Measurements from ENCODE around the gene SGCA. TPM values are rescaled to one million over a fixed set of nuclear protein-coding genes. Genes with fewer than 3 reads are reported as not detected.
A peak's percentile ranks its signal among the peaks of the same experiment; 100 is the strongest.

SGCA gene
- total RNA-seq: 10 to 100 TPM in 1 of 2 donors, 1 to 10 TPM in 1; 8.3 to 18.5 TPM
- 1 to 10 TPM; 3.2 to 7.5 (median 4.8) TPM for polyA plus RNA-seq (ENCODE audit: insufficient read length in 6 of 6)
- long read RNA-seq, donor 1, partial matches to known transcripts: 2,364 of 2,365 reads
- long read RNA-seq, donor 1, other reads (novel, unspliced or antisense): 0 of 2,365 reads
- long read RNA-seq, donor 2, partial matches to known transcripts: 1,396 of 1,403 reads
- long read RNA-seq, donor 2, other reads (novel, unspliced or antisense): 6 of 1,403 reads
- long read RNA-seq, donor 3, partial matches to known transcripts: 828 of 837 reads
- long read RNA-seq, donor 3, other reads (novel, unspliced or antisense): 6 of 837 reads
- long read RNA-seq, donor 4, partial matches to known transcripts: 0 of 7 reads
- long read RNA-seq, donor 4, other reads (novel, unspliced or antisense): 1 of 7 reads
- long read RNA-seq, donor 5, partial matches to known transcripts: 0 of 9 reads
- long read RNA-seq, donor 5, other reads (novel, unspliced or antisense): 8 of 9 reads
- long read RNA-seq, donor 6, partial matches to known transcripts: 292 of 292 reads
- long read RNA-seq, donor 6, other reads (novel, unspliced or antisense): 0 of 292 reads
- long read RNA-seq, donor 7, partial matches to known transcripts: 355 of 356 reads
- long read RNA-seq, donor 7, other reads (novel, unspliced or antisense): 0 of 356 reads
- long read RNA-seq, donor 8, partial matches to known transcripts: 1,903 of 1,950 reads
- long read RNA-seq, donor 8, other reads (novel, unspliced or antisense): 45 of 1,950 reads
- long read RNA-seq, donor 9, partial matches to known transcripts: 6 of 6 reads
- long read RNA-seq, donor 9, other reads (novel, unspliced or antisense): 0 of 6 reads
- long read RNA-seq, donor 10, transcript SGCA-201 (10 exons, 1,432 nt): major isoform, 6 of 13 reads
- long read RNA-seq, donor 10, partial matches to known transcripts: 0 of 13 reads
- long read RNA-seq, donor 10, other reads (novel, unspliced or antisense): 3 of 13 reads
- long read RNA-seq, donor 11: 0 reads
- long read RNA-seq, donor 12, partial matches to known transcripts: 919 of 925 reads
- long read RNA-seq, donor 12, other reads (novel, unspliced or antisense): 5 of 925 reads

GRCh38 chr17:50165867-50166517 is at the start of gene SGCA:
SGCA (plus strand) TSS chr17:50166005; CDS start chr17:50166041, 36 bp downstream.
- Histone ChIP-seq H3K9me3 (no peaks in the 10 kb centered on the region), H3K27me3 (peaks cover 0 to 8% of the 10 kb centered on the region in 2 donors), H3K4me1 (peaks cover 0 to 12% of the 10 kb centered on the region in 2 donors), H3K36me3 (no peaks in the 10 kb centered on the region), H3K4me3 (no peak within 1 kb of the TSS), H3K27ac (no peak within 1 kb of the TSS)
- intact Hi-C loops (cut with DNase I): no loop called here
- DNase-seq: peak in 1 of 4 donors; percentile 59
- ATAC-seq: no peak
- TF ChIP-seq CTCF (IDR thresholded peaks at IDR 0.05): no peak

DNA sequence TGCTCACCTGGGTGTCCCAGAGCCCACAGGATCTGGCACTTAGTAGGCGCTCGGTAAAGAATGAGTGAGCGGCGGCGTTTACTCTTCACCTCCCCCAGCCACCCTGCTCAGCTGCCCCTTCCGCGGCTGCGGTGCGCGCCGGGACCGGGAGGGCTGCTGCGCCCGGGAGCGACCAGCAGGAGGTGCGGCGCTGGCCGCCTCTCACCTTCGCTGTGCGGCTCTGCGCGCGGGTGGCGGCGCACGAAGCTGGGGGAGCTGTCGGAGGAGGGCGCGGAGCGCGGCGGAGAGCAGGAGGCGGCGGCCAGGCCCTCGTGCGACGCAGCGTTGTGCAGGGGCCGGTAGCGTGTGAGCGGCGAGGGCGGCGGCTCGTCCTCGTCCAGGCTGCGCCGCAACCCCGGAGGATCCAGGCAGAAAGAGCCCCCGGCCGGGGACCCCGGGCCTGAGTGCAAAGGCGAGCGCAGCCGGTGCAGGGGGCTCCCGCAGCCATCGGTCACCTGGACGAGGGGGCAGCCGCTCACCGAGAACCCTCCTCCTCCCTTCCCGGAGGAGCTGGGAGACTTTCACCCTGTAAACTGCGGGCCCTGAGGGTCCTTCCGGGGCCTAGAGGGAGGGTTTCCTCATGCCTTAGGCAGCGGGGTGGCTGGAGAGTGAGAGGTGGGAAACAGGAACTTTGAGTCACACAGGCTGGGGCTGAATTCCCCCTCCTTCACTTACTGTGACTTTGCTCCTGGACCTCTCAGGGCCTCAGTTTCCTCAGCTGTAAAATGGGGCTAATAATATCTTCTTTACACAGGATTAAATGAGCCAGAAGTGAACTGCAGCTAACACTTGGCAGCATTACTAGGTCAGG is 48.4 kb upstream of the SGCA start:
- no peak overlapping the region for H3K27ac ChIP-seq
- DNase-seq (peak in 3 of 4 donors; percentile 46 to 88 (median 75)), ATAC-seq (peak; percentile 88)
- peak overlapping the region in 1 of 2 donors; percentile 3 for H3K4me3 ChIP-seq
- intact Hi-C loops (cut with DNase I): no loop called here
- H3K36me3 ChIP-seq: no peaks in the 10 kb centered on the region
- peak; percentile 41 to 56 for TF ChIP-seq CTCF (IDR thresholded peaks at IDR 0.05)
- peaks cover 9 to 51% of the 10 kb centered on the region in 2 donors for H3K27me3 ChIP-seq
- H3K9me3 ChIP-seq: no peaks in the 10 kb centered on the region
- H3K4me1 ChIP-seq: peaks cover 8 to 10% of the 10 kb centered on the region in 2 donors

- no peak for DNase-seq
These were observed 47.6 kb upstream of the SGCA start for GRCh38 chr17:50118076-50118827.

More at GRCh38 chr17:50118076-50118827, 47.6 kb upstream of the SGCA start:
- Histone ChIP-seq H3K4me3 (no peak overlapping the region), H3K27me3 (peaks cover 9 to 53% of the 10 kb centered on the region in 2 donors), H3K4me1 (peaks cover 8 to 10% of the 10 kb centered on the region in 2 donors), H3K9me3 (no peaks in the 10 kb centered on the region), H3K36me3 (no peaks in the 10 kb centered on the region), H3K27ac (no peak overlapping the region)
- no peak for ATAC-seq
- TF ChIP-seq CTCF (IDR thresholded peaks at IDR 0.05): no peak
- intact Hi-C loops (cut with DNase I): no loop called here

All from left lung (tissue), 14 donors.